Inflammatory macrophage treated with lipopolysaccharide for 1 hour (primary cell): Measurements from ENCODE around the gene SHC2.

Experiments used
- DNase-seq, 2 donors: peaks; one replicate each; pipeline ENCODE4 v3.0.0-alpha.2; 2020 to 2022

Gene SHC2

GRCh38 chr19:369876-370275 is 91.0 kb downstream of the SHC2 start:
- DNase-seq, result no peak

- DNase-seq, result no peak
Observed at GRCh38 chr19:369256-369655, 91.6 kb downstream of the SHC2 start.

- DNase-seq, result no peak
Observed at GRCh38 chr19:368630-369024, 92.2 kb downstream of the SHC2 start.

GRCh38 chr19:367963-368629 is 92.7 kb downstream of the SHC2 start:
- no peak for DNase-seq

GRCh38 chr19:367561-367960 is 93.3 kb downstream of the SHC2 start:
- DNase-seq, result no peak

- no peak for DNase-seq
Observed at GRCh38 chr19:366951-367350, 93.9 kb downstream of the SHC2 start.
